Activated CD8-positive, alpha-beta memory T cell treated with anti-CD3 and anti-CD28 coated beads, Interleukin-2, amount 50 U/mL, for 4 hours (primary cell): Measurements from ENCODE around the gene ELFN1.

Experiments used
- DNase-seq: peaks from one replicate; pipeline ENCODE4 v3.0.0-alpha.2; 2020

Gene ELFN1

GRCh38 chr7:1664711-1665548 lies 5.1 kb upstream of the ELFN1 start:
- peak; percentile 61 for DNase-seq

- DNase-seq: no peak
These were observed 4.3 kb upstream of the ELFN1 start for GRCh38 chr7:1665549-1666316.

- no peak for DNase-seq
These were observed 3.7 kb upstream of the ELFN1 start for GRCh38 chr7:1666317-1666822.

DNA sequence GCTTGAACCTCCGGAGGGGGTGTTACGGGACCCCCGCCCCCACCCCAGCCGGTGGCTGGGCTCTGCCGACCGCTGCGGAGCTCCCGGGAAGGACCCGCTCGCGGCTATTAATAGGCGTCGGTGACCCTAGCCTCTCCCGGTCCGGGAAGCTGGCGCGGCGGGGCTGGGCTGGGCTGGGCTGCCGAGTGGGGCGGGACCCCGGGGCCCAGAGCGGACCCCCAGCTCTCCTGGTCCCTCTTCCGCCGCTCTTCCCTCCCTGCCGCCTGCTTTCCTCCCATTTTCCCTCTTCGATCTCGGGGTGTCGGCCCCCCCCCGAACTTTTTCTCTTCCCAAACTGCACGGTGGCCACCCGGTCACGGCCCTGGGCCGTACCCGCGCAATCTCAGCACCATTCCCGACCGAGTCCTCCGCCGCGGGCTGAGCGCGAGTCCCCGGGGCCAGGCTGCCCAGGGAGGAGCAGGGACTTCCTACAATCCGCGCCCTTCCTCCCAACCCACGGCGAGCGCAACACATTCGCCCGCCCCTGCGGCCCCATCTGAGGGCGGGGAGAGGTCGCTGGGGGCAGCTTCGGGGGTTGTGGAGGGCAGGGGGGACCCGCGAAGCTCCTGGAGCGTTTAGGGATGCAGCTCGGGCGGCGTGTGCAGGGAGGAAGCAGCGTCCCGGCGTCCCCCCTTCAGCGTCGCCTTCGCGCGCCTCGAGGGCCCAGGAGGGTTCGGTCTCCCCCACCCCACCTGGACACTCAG lies 3.1 kb upstream of the ELFN1 start:
- no peak for DNase-seq

GRCh38 chr7:1667566-1668395 lies 2.3 kb upstream of the ELFN1 start:
- peak; percentile 13 for DNase-seq

DNA sequence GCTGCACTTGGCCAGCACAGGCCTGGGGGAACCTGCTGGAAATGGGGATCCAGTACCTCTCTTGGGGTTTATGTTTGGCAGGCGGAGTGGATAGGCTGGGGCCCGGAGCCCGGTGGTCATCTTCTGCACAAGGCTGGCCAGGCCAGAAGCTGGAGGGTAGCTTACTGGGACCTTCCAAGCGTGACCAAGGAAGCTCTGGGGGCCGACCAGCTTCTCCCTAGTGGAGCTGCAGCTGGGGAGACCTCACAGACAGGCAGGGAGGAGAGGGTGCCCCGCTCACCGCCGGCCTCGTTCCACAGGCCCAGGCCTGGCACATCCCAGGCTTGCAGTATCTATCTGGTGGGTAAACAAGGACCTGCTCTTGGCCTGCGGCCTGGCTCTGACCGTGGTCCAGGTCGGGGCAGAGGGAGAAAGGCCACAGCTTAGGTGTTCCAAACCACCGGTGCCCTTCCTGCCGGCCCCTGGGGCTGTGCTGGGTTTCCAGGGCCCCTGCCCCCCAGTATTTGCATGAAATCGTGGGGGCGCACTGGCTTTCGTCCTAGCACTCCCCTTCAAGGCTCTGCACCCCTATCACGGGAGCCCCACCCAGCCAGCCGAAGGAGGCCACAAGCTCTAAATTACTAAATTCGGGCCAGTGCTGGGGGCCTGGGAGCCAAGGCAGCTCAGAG lies 1.5 kb upstream of the ELFN1 start:
- peak; percentile 14 for DNase-seq

- peak; percentile 12 for DNase-seq
These were observed 769 bp upstream of the ELFN1 start for GRCh38 chr7:1669064-1669951.

DNA sequence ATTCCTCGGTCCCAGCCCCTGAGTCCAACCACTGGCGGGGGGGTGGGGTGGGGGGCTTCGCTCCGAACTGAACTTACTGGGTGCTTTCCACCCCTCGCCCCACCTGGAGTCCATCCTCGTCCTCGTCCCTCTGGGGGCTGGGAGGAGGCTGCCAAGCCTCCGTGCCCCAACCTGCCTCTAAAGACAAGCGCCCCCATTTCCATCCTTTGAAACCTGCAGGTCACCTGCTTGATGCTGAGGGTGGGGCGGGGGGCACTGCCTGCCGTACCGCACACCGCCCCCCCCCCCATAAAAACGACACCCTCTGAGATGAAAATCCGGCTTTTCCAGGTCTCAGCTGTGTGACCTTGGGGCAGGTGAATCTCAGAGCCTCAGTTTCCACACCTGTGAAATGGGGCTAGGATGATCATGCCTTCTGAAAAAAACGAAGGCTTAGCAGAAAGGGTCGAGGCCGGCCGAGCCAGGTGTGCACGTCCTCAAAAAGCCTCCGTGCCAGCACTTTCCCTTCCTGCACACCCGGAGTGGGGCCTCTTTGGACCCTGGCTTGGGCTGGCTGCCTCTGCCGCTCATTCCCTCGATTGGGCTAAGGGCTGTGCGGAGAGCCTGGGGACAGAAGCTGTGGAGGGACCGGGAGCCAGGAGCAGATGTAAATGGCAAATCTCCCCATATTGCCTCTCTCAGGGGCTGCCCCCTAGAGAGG lies 967 bp downstream of the ELFN1 start:
- no peak for DNase-seq

DNA sequence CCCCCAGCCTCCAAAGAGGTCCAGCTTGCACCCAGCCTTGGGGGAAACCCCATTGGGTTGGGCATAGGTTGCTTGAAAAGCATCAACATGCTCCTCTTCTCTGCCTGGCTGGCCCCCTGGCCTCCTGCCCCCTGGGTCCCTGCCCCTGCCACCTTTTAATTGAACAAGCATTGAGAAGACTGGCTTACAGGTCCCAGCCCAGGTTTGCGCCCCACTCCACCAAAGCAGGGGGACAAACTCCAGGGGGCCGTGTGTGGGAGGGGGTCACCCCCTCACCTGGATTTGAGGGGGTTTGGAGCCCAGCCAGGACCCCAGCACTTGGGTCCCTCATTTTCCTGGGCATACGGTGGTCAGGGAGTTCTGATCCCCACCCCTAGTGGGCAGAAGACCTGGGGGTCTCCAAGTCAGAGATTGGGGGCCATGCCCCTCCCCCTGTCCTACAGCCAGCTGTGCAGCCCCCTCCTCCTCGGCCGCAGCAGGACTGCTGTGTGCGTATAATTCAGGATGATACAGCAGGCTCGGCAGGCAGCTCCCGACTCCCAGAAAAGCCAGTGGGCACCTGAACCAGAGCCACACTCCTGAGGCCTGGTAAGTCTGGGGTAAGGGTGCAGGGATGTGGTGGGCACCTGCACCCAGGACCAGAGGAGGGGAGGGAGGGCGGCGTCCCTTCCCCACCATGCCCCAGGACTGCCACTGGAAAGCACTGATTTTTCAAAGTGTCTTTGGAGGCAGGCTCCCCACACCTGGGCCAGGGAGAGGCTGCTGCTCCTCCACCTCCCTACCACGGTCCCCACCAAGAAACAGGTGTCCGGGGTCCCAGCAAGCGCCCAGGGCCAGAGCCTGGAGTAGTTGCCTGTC lies 1.7 kb downstream of the ELFN1 start:
- peak; percentile 12 for DNase-seq

DNA sequence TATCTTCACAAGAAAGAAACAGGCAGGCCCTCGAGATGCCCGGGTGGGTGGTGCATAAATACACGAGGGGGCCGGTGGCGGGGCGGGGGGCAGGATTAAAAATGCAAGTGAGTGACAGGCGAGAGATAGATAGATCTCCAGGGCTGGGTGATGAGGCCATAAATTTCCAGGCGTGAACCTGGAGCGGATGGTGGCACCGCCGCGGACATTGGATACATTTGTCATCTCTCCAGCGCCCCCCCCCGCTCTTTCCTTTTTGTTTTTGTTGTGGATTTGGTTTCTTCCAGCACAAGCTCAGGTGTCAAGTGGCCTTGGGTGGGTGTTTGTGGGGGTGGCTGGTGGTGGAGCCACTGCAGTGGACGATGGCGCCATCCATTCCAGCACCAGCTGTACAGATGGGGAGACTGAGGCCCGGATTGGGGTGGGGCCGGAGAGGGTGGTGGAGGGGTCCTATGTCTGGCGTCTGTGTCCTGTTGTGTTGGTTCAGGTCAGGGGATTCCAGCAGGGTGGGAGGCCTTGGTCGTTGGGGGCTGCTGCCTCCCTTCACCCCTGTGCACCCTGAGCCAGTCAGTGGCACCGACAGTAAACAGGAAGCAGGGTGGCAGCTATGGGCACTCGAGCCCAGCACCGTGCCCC lies 2.9 kb downstream of the ELFN1 start:
- DNase-seq: peak; percentile 6

DNA sequence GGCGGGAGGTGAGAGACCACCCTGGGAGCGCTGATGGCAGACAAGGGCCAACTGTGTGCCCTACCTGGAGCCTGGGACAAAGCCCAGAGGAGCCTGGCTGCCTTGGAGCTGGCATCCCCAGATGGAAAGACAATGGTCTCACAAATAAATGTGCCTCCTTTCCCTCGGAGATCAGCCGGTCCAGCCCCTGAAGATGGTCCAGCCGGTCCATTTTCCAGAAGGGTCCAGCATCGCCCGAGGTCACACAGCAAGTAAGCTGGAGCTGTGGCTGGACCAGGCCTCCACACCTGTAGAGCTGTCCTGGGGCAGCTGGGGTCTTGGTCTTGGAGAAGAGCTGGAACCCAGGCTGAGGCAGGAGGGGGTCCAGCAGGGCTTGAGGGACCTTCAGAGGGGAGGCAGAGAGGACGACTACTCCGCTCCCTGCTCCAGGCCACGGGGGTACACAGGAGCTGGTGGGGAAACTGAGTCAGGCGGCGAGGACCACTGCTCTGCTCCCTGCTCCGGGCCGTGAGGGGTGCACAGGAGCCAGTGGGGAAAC lies 3.6 kb downstream of the ELFN1 start:
- no peak for DNase-seq

DNA sequence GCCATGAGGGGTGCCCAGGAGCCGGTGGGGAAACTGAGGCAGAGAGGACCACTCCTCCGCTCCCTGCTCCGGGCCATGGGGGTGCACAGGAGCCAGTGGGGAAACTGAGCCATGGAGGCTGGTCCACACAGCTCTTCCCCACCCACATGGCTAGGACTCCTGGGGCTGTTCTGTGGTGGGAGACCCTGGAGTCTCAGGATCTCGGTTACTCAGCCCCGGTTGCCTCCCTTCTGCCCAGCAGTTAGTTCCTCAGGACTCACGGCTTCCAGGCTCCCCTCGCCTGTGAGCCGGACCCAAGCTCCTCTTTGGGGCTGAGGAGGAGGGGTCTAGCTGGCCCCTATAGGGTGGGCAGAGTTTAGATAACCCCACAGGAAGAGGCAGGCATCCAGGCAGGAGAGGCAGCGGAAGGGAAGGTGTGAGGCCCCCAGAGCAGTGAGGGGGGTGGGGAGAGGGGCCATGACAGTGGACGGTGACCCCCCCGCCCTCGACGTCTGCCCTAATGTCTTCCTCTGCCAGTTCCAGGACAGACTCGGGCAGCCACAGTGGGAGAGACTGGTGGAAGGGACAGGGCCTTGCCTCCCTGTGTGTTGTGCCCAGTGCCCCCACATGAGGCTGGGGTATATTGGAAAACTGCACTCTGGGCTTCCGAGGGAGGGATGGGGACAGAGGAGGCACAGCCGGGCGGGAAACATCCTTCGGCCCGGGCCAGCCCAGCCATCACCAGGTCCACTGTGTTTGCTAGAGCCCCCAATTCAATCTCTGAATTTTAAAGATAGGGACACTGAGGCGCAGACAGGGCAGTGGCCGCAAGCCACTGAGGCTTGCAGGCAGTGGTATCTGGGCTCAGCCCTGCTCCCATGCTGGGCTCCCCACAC lies 4.3 kb downstream of the ELFN1 start:
- no peak for DNase-seq

DNA sequence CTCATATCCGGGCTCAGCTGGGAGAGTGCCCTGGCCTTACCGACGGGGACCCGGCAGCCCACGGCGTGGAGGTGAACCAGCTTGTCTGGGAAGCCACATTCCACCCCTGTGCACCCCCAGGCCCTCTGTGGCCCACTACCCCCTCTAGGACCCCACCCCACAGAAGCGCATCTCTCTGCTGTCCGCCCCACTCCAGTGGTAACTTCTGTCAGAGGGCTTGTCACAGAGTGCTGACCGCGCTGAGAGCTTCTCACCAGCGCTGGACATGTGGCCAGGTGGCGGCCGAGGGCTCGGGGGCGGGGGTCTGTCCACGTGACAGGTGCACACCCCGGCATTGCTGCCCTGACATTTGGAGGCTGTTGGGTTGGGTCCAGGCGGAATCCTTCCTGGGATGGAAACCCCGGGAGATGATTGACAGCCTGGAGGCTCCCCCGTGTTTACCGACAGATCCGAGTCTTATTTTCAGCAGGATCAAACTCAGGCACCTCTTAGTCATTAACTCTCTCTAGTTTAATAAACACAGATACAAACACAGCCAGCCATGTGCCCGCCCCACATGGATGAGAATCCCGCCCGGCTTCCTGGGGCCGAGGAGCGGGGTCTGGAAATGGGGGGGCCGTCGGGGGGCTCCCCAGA lies 5.1 kb downstream of the ELFN1 start:
- no peak for DNase-seq

GRCh38 chr7:1675673-1676549 lies 5.8 kb downstream of the ELFN1 start:
- no peak for DNase-seq

DNA sequence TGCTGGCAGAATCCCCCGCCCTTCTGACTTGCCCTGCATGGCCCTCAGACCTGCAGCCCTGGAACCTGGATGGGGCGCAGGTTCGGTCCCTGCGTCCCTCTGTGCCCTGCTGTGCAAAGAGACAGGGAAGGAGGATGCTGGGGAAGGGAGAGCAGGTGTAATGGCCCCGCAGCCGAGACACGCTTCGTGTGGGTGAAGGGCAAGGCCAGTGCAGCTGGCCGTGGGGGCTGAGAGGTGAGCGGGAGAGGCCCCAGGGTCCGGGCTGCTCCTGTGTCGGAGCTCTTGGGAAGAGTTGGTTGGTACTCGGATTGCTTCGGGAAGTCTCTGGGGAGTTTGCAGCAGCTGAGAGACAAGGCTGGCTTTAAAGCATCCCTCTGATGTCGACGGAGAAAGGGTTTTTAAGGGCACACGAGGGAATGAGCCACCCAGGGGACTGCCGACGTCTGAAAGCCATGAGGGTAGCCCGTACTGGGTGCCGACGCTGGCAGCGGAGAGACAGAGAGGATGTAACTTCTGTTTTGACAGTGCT lies 6.5 kb downstream of the ELFN1 start:
- DNase-seq: no peak
